Measurements from ENCODE around the gene NAA25.
"Not testable (repeated sequence)": the region's sequence is repeated elsewhere in the genome, so short reads cannot be mapped to it uniquely, and the experiment has no call there.

The NAA25 gene

GRCh38 chr12:111995782-111996480, 112.7 kb downstream of the NAA25 start:
- Histone ChIP-seq H3K36me3 (no peaks in the 10 kb centered on the region), H3K4me3 (ENCODE audit: low read depth, low read length) (no peak overlapping the region), H3K27ac (no peak overlapping the region), H3K9me3 (ENCODE audit: severe bottlenecking) (no peaks in the 10 kb centered on the region), H3K27me3 (ENCODE audit: insufficient read depth, low read depth, severe bottlenecking) (no peaks in the 10 kb centered on the region)
- TF ChIP-seq CTCF (IDR thresholded peaks at IDR 0.05; ENCODE audit: low read depth, low read length), result no peak
- no peak for DNase-seq

- not testable (repeated sequence) for H3K27me3 ChIP-seq (ENCODE audit: insufficient read depth, low read depth, severe bottlenecking); H3K9me3 ChIP-seq (ENCODE audit: severe bottlenecking); H3K4me3 ChIP-seq (ENCODE audit: low read depth, low read length); H3K36me3 ChIP-seq; H3K27ac ChIP-seq; DNase-seq
Measured at GRCh38 chr12:111994211-111995111, 114.1 kb downstream of the NAA25 start.

- no peak overlapping the region for H3K27ac ChIP-seq
Measured at GRCh38 chr12:111993292-111994150, 115.1 kb downstream of the NAA25 start.

GRCh38 chr12:111992464-111992863, 116.1 kb downstream of the NAA25 start:
- Histone ChIP-seq H3K27me3 (ENCODE audit: insufficient read depth, low read depth, severe bottlenecking) (no peaks in the 10 kb centered on the region), H3K27ac (no peak overlapping the region), H3K4me3 (ENCODE audit: low read depth, low read length) (no peak overlapping the region), H3K9me3 (ENCODE audit: severe bottlenecking) (no peaks in the 10 kb centered on the region), H3K36me3 (no peaks in the 10 kb centered on the region)
- DNase-seq, result no peak
- no peak for TF ChIP-seq CTCF (IDR thresholded peaks at IDR 0.05; ENCODE audit: low read depth, low read length)

More at GRCh38 chr12:111993292-111994150, 115.1 kb downstream of the NAA25 start:
- H3K4me3 ChIP-seq (ENCODE audit: low read depth, low read length), result no peak overlapping the region
- DNase-seq, result no peak
- H3K27me3 ChIP-seq (ENCODE audit: insufficient read depth, low read depth, severe bottlenecking), result no peaks in the 10 kb centered on the region
- no peaks in the 10 kb centered on the region for H3K36me3 ChIP-seq
- TF ChIP-seq CTCF (IDR thresholded peaks at IDR 0.05; ENCODE audit: low read depth, low read length), result no peak
- no peaks in the 10 kb centered on the region for H3K9me3 ChIP-seq (ENCODE audit: severe bottlenecking)

- H3K9me3 ChIP-seq (ENCODE audit: severe bottlenecking), result no peaks in the 10 kb centered on the region
- no peaks in the 10 kb centered on the region for H3K36me3 ChIP-seq
- H3K4me3 ChIP-seq (ENCODE audit: low read depth, low read length), result no peak overlapping the region
- no peak overlapping the region for H3K27ac ChIP-seq
- no peak for DNase-seq
- no peaks in the 10 kb centered on the region for H3K27me3 ChIP-seq (ENCODE audit: insufficient read depth, low read depth, severe bottlenecking)
- TF ChIP-seq CTCF (IDR thresholded peaks at IDR 0.05; ENCODE audit: low read depth, low read length), result no peak
Measured at GRCh38 chr12:111991946-111992345, 116.6 kb downstream of the NAA25 start.

Data from WERI-Rb-1 (cell line).